ENCODE measurements around the gene EFS.

The EFS gene

DNA sequence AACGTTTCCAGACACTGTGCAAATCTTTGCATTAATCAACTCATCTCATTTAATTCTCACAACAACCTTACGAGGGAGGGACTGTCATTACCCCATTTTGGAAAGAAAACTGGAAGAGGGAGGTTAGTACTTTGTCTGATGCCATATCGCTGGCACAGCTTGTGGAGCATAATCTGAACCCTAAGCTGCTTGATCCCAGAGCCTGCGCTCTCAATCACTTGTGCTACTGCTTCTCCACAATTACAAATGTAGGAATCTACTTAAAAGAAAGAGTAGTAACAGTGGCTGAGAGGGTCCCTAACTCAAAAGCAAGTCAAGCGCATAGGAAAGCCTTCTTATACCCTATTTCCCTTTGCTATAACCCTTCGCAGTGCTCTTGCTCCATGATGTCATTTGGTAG, 3.2 kb downstream of the EFS start:
- no peak for TF ChIP-seq TOX (CRISPR knock-in tag; IDR thresholded peaks at IDR 0.05; ENCODE audit: borderline replicate concordance)
- ATAC-seq, result no peak

DNA sequence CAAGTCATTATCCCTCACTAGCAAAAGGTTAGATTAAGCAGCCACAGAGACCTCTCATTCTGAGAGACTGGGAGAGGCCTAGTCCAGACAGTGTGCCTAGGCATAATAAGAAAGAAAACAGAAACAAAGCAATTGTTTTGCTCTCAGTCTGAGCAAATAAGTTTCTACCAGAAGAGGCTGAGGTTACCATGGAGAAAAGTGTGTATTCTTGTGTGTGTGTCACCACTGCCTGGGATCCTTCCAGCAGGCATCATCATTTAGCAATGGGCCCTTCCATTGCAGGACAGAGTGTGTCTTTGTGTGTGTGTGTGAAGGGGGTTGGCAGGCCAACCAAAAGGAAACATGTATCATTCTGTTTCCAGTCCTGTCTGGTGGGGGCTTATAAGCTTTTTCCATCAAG, 3.7 kb downstream of the EFS start:
- no peak for ATAC-seq
- TF ChIP-seq, protein P1, sequence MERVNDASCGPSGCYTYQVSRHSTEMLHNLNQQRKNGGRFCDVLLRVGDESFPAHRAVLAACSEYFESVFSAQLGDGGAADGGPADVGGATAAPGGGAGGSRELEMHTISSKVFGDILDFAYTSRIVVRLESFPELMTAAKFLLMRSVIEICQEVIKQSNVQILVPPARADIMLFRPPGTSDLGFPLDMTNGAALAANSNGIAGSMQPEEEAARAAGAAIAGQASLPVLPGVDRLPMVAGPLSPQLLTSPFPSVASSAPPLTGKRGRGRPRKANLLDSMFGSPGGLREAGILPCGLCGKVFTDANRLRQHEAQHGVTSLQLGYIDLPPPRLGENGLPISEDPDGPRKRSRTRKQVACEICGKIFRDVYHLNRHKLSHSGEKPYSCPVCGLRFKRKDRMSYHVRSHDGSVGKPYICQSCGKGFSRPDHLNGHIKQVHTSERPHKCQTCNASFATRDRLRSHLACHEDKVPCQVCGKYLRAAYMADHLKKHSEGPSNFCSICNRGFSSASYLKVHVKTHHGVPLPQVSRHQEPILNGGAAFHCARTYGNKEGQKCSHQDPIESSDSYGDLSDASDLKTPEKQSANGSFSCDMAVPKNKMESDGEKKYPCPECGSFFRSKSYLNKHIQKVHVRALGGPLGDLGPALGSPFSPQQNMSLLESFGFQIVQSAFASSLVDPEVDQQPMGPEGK (CRISPR knock-in tag; IDR thresholded peaks at IDR 0.05; ENCODE audit: borderline replicate concordance), result no peak
- TF ChIP-seq ESRRG (CRISPR knock-in tag; IDR thresholded peaks at IDR 0.05) (no peak), ZNF565 (CRISPR knock-in tag; conservative IDR thresholded peaks at IDR 0.05; ENCODE audit: low read depth) (no peak), ZNF8 (CRISPR knock-in tag; IDR thresholded peaks at IDR 0.05) (no peak), TCF4 (CRISPR knock-in tag; IDR thresholded peaks at IDR 0.05; ENCODE audit: borderline replicate concordance) (no peak), CSDC2 (CRISPR knock-in tag; IDR thresholded peaks at IDR 0.05) (no peak), SNAI2 (CRISPR knock-in tag; IDR thresholded peaks at IDR 0.05) (no peak), GLIS3 (CRISPR knock-in tag; IDR thresholded peaks at IDR 0.05) (no peak), ZC3H10 (CRISPR knock-in tag; IDR thresholded peaks at IDR 0.05) (no peak), TOX (CRISPR knock-in tag; IDR thresholded peaks at IDR 0.05; ENCODE audit: borderline replicate concordance) (no peak), BACH2 (CRISPR knock-in tag; IDR thresholded peaks at IDR 0.05; ENCODE audit: borderline replicate concordance) (no peak), ARNTL (CRISPR knock-in tag; IDR thresholded peaks at IDR 0.05; ENCODE audit: borderline replicate concordance, low read depth) (no peak), ISL1 (CRISPR knock-in tag; IDR thresholded peaks at IDR 0.05) (no peak), PPARA (CRISPR knock-in tag; IDR thresholded peaks at IDR 0.05; ENCODE audit: borderline replicate concordance) (no peak), ZNF70 (CRISPR knock-in tag; IDR thresholded peaks at IDR 0.05) (no peak)
- TF ChIP-seq, protein P2, sequence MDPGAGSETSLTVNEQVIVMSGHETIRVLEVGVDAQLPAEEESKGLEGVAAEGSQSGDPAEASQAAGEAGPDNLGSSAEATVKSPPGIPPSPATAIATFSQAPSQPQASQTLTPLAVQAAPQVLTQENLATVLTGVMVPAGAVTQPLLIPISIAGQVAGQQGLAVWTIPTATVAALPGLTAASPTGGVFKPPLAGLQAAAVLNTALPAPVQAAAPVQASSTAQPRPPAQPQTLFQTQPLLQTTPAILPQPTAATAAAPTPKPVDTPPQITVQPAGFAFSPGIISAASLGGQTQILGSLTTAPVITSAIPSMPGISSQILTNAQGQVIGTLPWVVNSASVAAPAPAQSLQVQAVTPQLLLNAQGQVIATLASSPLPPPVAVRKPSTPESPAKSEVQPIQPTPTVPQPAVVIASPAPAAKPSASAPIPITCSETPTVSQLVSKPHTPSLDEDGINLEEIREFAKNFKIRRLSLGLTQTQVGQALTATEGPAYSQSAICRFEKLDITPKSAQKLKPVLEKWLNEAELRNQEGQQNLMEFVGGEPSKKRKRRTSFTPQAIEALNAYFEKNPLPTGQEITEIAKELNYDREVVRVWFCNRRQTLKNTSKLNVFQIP (CRISPR knock-in tag; IDR thresholded peaks at IDR 0.05; ENCODE audit: borderline replicate concordance, low read depth), result no peak
- TF ChIP-seq, protein P3, sequence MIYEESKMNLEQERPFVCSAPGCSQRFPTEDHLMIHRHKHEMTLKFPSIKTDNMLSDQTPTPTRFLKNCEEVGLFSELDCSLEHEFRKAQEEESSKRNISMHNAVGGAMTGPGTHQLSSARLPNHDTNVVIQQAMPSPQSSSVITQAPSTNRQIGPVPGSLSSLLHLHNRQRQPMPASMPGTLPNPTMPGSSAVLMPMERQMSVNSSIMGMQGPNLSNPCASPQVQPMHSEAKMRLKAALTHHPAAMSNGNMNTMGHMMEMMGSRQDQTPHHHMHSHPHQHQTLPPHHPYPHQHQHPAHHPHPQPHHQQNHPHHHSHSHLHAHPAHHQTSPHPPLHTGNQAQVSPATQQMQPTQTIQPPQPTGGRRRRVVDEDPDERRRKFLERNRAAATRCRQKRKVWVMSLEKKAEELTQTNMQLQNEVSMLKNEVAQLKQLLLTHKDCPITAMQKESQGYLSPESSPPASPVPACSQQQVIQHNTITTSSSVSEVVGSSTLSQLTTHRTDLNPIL (CRISPR knock-in tag; IDR thresholded peaks at IDR 0.05; ENCODE audit: low read depth), result no peak

DNA sequence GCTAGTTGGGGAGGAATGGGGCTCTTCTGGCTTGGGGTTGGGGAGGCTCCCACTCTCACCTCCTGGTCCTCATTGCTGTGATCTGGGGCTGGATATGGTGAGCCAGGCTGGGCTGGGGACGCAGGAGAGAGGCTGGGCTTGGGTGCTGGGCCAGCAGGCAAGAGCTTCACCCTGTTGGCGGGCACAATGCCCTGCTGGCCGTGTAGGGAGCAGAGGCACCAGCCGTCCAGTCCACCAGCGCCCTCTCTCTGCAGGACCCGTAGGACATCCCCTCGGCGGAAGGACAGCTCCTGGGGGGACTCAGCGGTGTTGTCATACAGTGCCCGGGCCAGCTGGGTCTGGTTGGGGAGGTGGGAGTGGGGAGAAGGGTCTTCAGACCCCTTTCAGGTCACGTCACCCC, 4.5 kb downstream of the EFS start:
- ATAC-seq, result no peak
- TF ChIP-seq SNAI2 (CRISPR knock-in tag; IDR thresholded peaks at IDR 0.05) (no peak), ZFP3 (CRISPR knock-in tag; IDR thresholded peaks at IDR 0.05) (no peak), ZC3H10 (CRISPR knock-in tag; IDR thresholded peaks at IDR 0.05) (no peak), ESRRG (CRISPR knock-in tag; IDR thresholded peaks at IDR 0.05) (no peak), ZNF565 (CRISPR knock-in tag; conservative IDR thresholded peaks at IDR 0.05; ENCODE audit: low read depth) (no peak), ZNF70 (CRISPR knock-in tag; IDR thresholded peaks at IDR 0.05) (no peak), TCF4 (CRISPR knock-in tag; IDR thresholded peaks at IDR 0.05; ENCODE audit: borderline replicate concordance) (no peak), RARB (CRISPR knock-in tag; IDR thresholded peaks at IDR 0.05) (no peak), TOX (CRISPR knock-in tag; IDR thresholded peaks at IDR 0.05; ENCODE audit: borderline replicate concordance) (no peak), ISL1 (CRISPR knock-in tag; IDR thresholded peaks at IDR 0.05) (no peak)
- TF ChIP-seq, protein P1 (CRISPR knock-in tag; IDR thresholded peaks at IDR 0.05; ENCODE audit: borderline replicate concordance), result no peak
- TF ChIP-seq, protein P3 (CRISPR knock-in tag; IDR thresholded peaks at IDR 0.05; ENCODE audit: low read depth), result no peak
- TF ChIP-seq, protein P4, sequence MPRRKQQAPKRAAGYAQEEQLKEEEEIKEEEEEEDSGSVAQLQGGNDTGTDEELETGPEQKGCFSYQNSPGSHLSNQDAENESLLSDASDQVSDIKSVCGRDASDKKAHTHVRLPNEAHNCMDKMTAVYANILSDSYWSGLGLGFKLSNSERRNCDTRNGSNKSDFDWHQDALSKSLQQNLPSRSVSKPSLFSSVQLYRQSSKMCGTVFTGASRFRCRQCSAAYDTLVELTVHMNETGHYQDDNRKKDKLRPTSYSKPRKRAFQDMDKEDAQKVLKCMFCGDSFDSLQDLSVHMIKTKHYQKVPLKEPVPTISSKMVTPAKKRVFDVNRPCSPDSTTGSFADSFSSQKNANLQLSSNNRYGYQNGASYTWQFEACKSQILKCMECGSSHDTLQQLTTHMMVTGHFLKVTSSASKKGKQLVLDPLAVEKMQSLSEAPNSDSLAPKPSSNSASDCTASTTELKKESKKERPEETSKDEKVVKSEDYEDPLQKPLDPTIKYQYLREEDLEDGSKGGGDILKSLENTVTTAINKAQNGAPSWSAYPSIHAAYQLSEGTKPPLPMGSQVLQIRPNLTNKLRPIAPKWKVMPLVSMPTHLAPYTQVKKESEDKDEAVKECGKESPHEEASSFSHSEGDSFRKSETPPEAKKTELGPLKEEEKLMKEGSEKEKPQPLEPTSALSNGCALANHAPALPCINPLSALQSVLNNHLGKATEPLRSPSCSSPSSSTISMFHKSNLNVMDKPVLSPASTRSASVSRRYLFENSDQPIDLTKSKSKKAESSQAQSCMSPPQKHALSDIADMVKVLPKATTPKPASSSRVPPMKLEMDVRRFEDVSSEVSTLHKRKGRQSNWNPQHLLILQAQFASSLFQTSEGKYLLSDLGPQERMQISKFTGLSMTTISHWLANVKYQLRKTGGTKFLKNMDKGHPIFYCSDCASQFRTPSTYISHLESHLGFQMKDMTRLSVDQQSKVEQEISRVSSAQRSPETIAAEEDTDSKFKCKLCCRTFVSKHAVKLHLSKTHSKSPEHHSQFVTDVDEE (CRISPR knock-in tag; IDR thresholded peaks at IDR 0.05), result no peak
- TF ChIP-seq, protein P2 (CRISPR knock-in tag; IDR thresholded peaks at IDR 0.05; ENCODE audit: borderline replicate concordance, low read depth), result no peak
